Immature natural killer cell (primary cell): ENCODE results near the gene MPP2. TPM values are rescaled to one million over a fixed set of nuclear protein-coding genes. Genes with fewer than 3 reads are reported as not detected.

Experiments used
- DNase-seq, 3 donors: peaks; one replicate each; pipeline ENCODE4 v3.0.0; 2022; ENCODE audit warnings: mixed read lengths in 1 of 3
- H3K27ac Mint-ChIP-seq, 6 donors: one replicate each; pipeline ENCODE4 v1.8.0; 2020; ENCODE audit warnings: mixed read lengths in 6 of 6, mild to moderate bottlenecking in 5 of 6, inconsistent platforms in 4 of 6, moderate library complexity in 3 of 6
- H3K27me3 Mint-ChIP-seq, 3 donors: one replicate each; pipeline ENCODE4 v1.8.0; 2020 to 2021; ENCODE audit warnings: low read depth in 3 of 3, mild to moderate bottlenecking in 3 of 3, mixed read lengths in 3 of 3, moderate library complexity in 3 of 3, inconsistent platforms in 1 of 3
- H3K36me3 Mint-ChIP-seq, 3 donors: one replicate each; pipeline ENCODE4 v1.8.0; 2020; ENCODE audit warnings: mixed read lengths in 3 of 3, inconsistent platforms in 2 of 3, mild to moderate bottlenecking in 2 of 3
- H3K4me1 Mint-ChIP-seq, 2 donors: one replicate each; pipeline ENCODE4 v1.8.0; 2020; ENCODE audit warnings: inconsistent platforms in 2 of 2, mild to moderate bottlenecking in 2 of 2, mixed read lengths in 2 of 2, moderate library complexity in 1 of 2
- H3K4me3 Mint-ChIP-seq, 5 donors: one replicate each; pipeline ENCODE4 v1.8.0; 2020; ENCODE audit warnings: mild to moderate bottlenecking in 5 of 5, mixed read lengths in 5 of 5, inconsistent platforms in 3 of 5, moderate library complexity in 3 of 5
- H3K9me3 Mint-ChIP-seq, 6 donors: one replicate each; pipeline ENCODE4 v1.8.0; 2020; ENCODE audit warnings: mild to moderate bottlenecking in 6 of 6, mixed read lengths in 6 of 6, inconsistent platforms in 4 of 6, moderate library complexity in 3 of 6
- polyA plus RNA-seq, 3 donors: library from polyadenylated mRNA; unstranded; fragments of 300-500 nt; fragmentation: Illumina TruSeq; gene quantifications; one replicate each; pipeline ENCODE4 v1.2.3, GENCODE V29; 2021

The MPP2 gene
- polyA plus RNA-seq, 3 donors from 2014 or later = 0.55 TPM; not detected in 2

GRCh38 chr17:43832168-43832975 is 75.0 kb downstream of the MPP2 start:
- H3K4me1 Mint-ChIP-seq = peaks cover 10 to 11% of the 10 kb centered on the region in 2 donors
- no peaks in the 10 kb centered on the region for H3K36me3 Mint-ChIP-seq
- no peak overlapping the region for H3K27ac Mint-ChIP-seq
- DNase-seq = no peak
- peaks cover 16 to 26% (median 23%) of the 10 kb centered on the region in 3 donors for H3K27me3 Mint-ChIP-seq
- peak overlapping the region; percentile 73 to 83 (median 77) for H3K4me3 Mint-ChIP-seq
- H3K9me3 Mint-ChIP-seq = peaks cover 0 to 2% (median 0%) of the 10 kb centered on the region in 6 donors

GRCh38 chr17:43831633-43832032 is 75.7 kb downstream of the MPP2 start:
- Mint-ChIP-seq H3K27me3 (peaks cover 16 to 26% (median 23%) of the 10 kb centered on the region in 3 donors), H3K4me1 (peaks cover 10 to 11% of the 10 kb centered on the region in 2 donors), H3K36me3 (no peaks in the 10 kb centered on the region), H3K9me3 (peaks cover 0 to 2% (median 0%) of the 10 kb centered on the region in 6 donors), H3K4me3 (peak overlapping the region; percentile 52 to 80 (median 75)), H3K27ac (no peak overlapping the region)
- no peak for DNase-seq

- H3K27me3 Mint-ChIP-seq = peaks cover 10 to 23% (median 21%) of the 10 kb centered on the region in 3 donors
- H3K27ac Mint-ChIP-seq = no peak overlapping the region
- no peaks in the 10 kb centered on the region for H3K36me3 Mint-ChIP-seq
- peaks cover 10 to 11% of the 10 kb centered on the region in 2 donors for H3K4me1 Mint-ChIP-seq
- peak overlapping the region in 3 of 5 donors; percentile 42 to 60 (median 51) for H3K4me3 Mint-ChIP-seq
- DNase-seq = no peak
- H3K9me3 Mint-ChIP-seq = peaks cover 0 to 2% (median 0%) of the 10 kb centered on the region in 6 donors
These were observed 76.7 kb downstream of the MPP2 start for GRCh38 chr17:43830510-43831140.

- Mint-ChIP-seq H3K27me3 (peaks cover 10 to 19% (median 16%) of the 10 kb centered on the region in 3 donors), H3K9me3 (peaks cover 0 to 2% (median 0%) of the 10 kb centered on the region in 6 donors), H3K4me3 (no peak overlapping the region), H3K36me3 (no peaks in the 10 kb centered on the region), H3K4me1 (peaks cover 10 to 11% of the 10 kb centered on the region in 2 donors), H3K27ac (no peak overlapping the region)
- DNase-seq = no peak
These were observed 77.6 kb downstream of the MPP2 start for GRCh38 chr17:43829738-43830137.

- DNase-seq = no peak
- H3K4me3 Mint-ChIP-seq = no peak overlapping the region
- H3K36me3 Mint-ChIP-seq = no peaks in the 10 kb centered on the region
- peaks cover 6 to 13% (median 11%) of the 10 kb centered on the region in 3 donors for H3K27me3 Mint-ChIP-seq
- peaks cover 0 to 2% of the 10 kb centered on the region in 2 donors for H3K4me1 Mint-ChIP-seq
- peaks cover 0 to 2% (median 0%) of the 10 kb centered on the region in 6 donors for H3K9me3 Mint-ChIP-seq
- H3K27ac Mint-ChIP-seq = no peak overlapping the region
These were observed 79.7 kb downstream of the MPP2 start for GRCh38 chr17:43827596-43827995.

GRCh38 chr17:43826206-43826605 is 81.1 kb downstream of the MPP2 start:
- no peaks in the 10 kb centered on the region for H3K4me1 Mint-ChIP-seq
- no peak for DNase-seq
- no peaks in the 10 kb centered on the region for H3K36me3 Mint-ChIP-seq
- H3K4me3 Mint-ChIP-seq = no peak overlapping the region
- no peak overlapping the region for H3K27ac Mint-ChIP-seq
- no peaks in the 10 kb centered on the region for H3K9me3 Mint-ChIP-seq
- H3K27me3 Mint-ChIP-seq = peaks cover 0 to 6% (median 3%) of the 10 kb centered on the region in 3 donors

GRCh38 chr17:43825567-43825966 is 81.8 kb downstream of the MPP2 start:
- Mint-ChIP-seq H3K9me3 (no peaks in the 10 kb centered on the region), H3K4me1 (no peaks in the 10 kb centered on the region), H3K4me3 (no peak overlapping the region), H3K27me3 (peaks cover 0 to 3% (median 2%) of the 10 kb centered on the region in 3 donors), H3K36me3 (no peaks in the 10 kb centered on the region), H3K27ac (no peak overlapping the region)
- DNase-seq = no peak

Other genes with a start within 250 kb of the MPP2 start
- gene MEOX1, start 245.6 kb downstream of the MPP2 start, polyA plus RNA-seq = not detected
- gene SOST, start 148.7 kb downstream of the MPP2 start, polyA plus RNA-seq = under 1 TPM in 1 of 3 donors, not detected in 2; 0.10 TPM
- gene DUSP3, start 128.6 kb downstream of the MPP2 start, polyA plus RNA-seq = 10 to 100 TPM in 2 of 3 donors, 1 to 10 TPM in 1; 9.1 to 13.6 (median 12.3) TPM
- not detected for gene CFAP97D1, start 127.1 kb downstream of the MPP2 start, polyA plus RNA-seq
- not detected for gene MPP3, start 74.4 kb downstream of the MPP2 start, polyA plus RNA-seq
- not detected for gene CD300LG, start 60.4 kb downstream of the MPP2 start, polyA plus RNA-seq
- gene PPY, start 34.9 kb upstream of the MPP2 start, polyA plus RNA-seq = not detected
- not detected for gene PYY, start 46.4 kb upstream of the MPP2 start, polyA plus RNA-seq
- gene NAGS, start 97.1 kb upstream of the MPP2 start, polyA plus RNA-seq = 1 to 10 TPM in 2 of 3 donors, under 1 TPM in 1; 0.75 to 1.9 (median 1.2) TPM
- 10 to 100 TPM; 31.6 to 40.3 (median 38.3) TPM for gene TMEM101, start 107.4 kb upstream of the MPP2 start, polyA plus RNA-seq
- 10 to 100 TPM; 56.5 to 82.6 (median 77.9) TPM for gene LSM12, start 159.1 kb upstream of the MPP2 start, polyA plus RNA-seq
- gene G6PC3, start 163.2 kb upstream of the MPP2 start, polyA plus RNA-seq = 10 to 100 TPM; 30.9 to 41.6 (median 31.5) TPM
- gene HDAC5, start 216.1 kb upstream of the MPP2 start, polyA plus RNA-seq = 10 to 100 TPM; 12.0 to 28.7 (median 20.3) TPM
- gene HROB, start 234.4 kb upstream of the MPP2 start, polyA plus RNA-seq = 1 to 10 TPM in 1 of 3 donors, under 1 TPM in 1, not detected in 1; 0.22 to 1.0 TPM